SU-DHL-6 (cell line): ENCODE results near the gene NPAS3.

ENCODE experiments used
- EZH2phosphoT487 ChIP-seq: fragments of 200-600 bp; sonication (generic), shearing (Covaris generic); conservative IDR thresholded peaks from 2 replicates; pipeline ENCODE4 v1.6.1; 2018; ENCODE audit warnings: mild to moderate bottlenecking, antibody characterized with exemption, low read length, moderate library complexity, mixed read lengths
- TF ChIP-seq, protein P1 (sequence below): fragments of 200-600 bp; sonication (generic); IDR thresholded peaks from one replicate; pipeline ENCODE4 v1.5.1; 2017; ENCODE audit warnings: antibody characterized with exemption, mild to moderate bottlenecking, low read length, moderate library complexity; ENCODE audit not compliant: insufficient read depth, poor library complexity, severe bottlenecking

DNA sequence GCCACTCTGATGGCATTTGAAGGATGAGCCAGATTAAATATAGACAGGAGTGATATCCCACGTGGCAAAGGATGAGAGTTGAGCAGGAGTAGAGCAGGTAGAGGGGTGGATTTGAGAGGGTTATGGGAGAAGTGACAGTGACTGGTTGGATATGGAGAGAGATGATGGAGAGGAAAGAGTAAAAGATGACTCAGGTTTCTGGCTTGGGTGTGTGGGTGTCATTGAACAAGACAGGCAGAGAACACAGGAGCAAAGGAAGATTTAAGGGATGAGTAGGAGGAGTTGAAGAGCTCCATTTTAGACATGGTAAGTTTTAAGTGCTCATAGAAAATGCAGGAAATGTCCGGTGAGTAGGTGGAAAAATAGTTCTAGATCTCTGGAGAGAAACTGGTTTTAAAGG lies 875.3 kb downstream of the NPAS3 start:
- TF ChIP-seq, protein P1, sequence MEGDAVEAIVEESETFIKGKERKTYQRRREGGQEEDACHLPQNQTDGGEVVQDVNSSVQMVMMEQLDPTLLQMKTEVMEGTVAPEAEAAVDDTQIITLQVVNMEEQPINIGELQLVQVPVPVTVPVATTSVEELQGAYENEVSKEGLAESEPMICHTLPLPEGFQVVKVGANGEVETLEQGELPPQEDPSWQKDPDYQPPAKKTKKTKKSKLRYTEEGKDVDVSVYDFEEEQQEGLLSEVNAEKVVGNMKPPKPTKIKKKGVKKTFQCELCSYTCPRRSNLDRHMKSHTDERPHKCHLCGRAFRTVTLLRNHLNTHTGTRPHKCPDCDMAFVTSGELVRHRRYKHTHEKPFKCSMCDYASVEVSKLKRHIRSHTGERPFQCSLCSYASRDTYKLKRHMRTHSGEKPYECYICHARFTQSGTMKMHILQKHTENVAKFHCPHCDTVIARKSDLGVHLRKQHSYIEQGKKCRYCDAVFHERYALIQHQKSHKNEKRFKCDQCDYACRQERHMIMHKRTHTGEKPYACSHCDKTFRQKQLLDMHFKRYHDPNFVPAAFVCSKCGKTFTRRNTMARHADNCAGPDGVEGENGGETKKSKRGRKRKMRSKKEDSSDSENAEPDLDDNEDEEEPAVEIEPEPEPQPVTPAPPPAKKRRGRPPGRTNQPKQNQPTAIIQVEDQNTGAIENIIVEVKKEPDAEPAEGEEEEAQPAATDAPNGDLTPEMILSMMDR, result no peak
- no peak for TF ChIP-seq EZH2phosphoT487
